DLD1 (cell line): ENCODE data around the gene CFAP157.
"Not testable (repeated sequence)": the region's sequence is repeated elsewhere in the genome, so short reads cannot be mapped to it uniquely, and the experiment has no call there.

ENCODE experiments used
- in situ Hi-C: cut with HindIII; loops from 2 replicates; pipeline ENCODE4 v1.10.0; 2017; ENCODE audit warnings: low sequenced_read_pairs

CFAP157 gene

GRCh38 chr9:127756776-127757175, 50.0 kb downstream of the CFAP157 start:
- in situ Hi-C loops, result not testable (repeated sequence)

GRCh38 chr9:127758843-127759242, 52.1 kb downstream of the CFAP157 start:
- in situ Hi-C loops, result no loop called here

GRCh38 chr9:127761061-127761460, 54.3 kb downstream of the CFAP157 start:
- in situ Hi-C loops, result loop anchor here (10.0 kb wide), 1 partner anchor 104 kb away; no protein-coding TSS in a partner anchor

GRCh38 chr9:127761491-127761956, 54.7 kb downstream of the CFAP157 start:
- in situ Hi-C loops, result loop anchor here (10.0 kb wide), 1 partner anchor 103 kb away; no protein-coding TSS in a partner anchor

GRCh38 chr9:127762111-127762676, 55.4 kb downstream of the CFAP157 start:
- in situ Hi-C loops, result loop anchor here (10.0 kb wide), 1 partner anchor 103 kb away; no protein-coding TSS in a partner anchor

- in situ Hi-C loops, result loop anchor here (10.0 kb wide), 1 partner anchor 101 kb away; no protein-coding TSS in a partner anchor
Measured at GRCh38 chr9:127763918-127764384, 57.2 kb downstream of the CFAP157 start.

GRCh38 chr9:127765418-127765817, 58.6 kb downstream of the CFAP157 start:
- in situ Hi-C loops, result loop anchor here (10.0 kb wide), 1 partner anchor 99 kb away; no protein-coding TSS in a partner anchor
